NCI-H146 treated with DMSO at 0.1 percent for 48 hours (cell line): ENCODE results near the gene CYP2D6.
"Not testable (repeated sequence)": the region's sequence is repeated elsewhere in the genome, so short reads cannot be mapped to it uniquely, and the experiment has no call there.

Experiments
- DNase-seq: peaks from one replicate; lab custom pipeline; 2025; ENCODE audit not compliant: unreplicated experiment; lab: John Stamatoyannopoulos, UW

Gene CYP2D6

GRCh38 chr22:42158456-42159132 is 28.0 kb upstream of the CYP2D6 start:
- no peak for DNase-seq

- no peak for DNase-seq
These were observed 26.0 kb upstream of the CYP2D6 start for GRCh38 chr22:42156598-42156997.

GRCh38 chr22:42156121-42156520 is 25.5 kb upstream of the CYP2D6 start:
- no peak for DNase-seq

- no peak for DNase-seq
These were observed 24.5 kb upstream of the CYP2D6 start for GRCh38 chr22:42155053-42155543.

- no peak for DNase-seq
These were observed 23.9 kb upstream of the CYP2D6 start for GRCh38 chr22:42154293-42155052.

GRCh38 chr22:42152661-42153270 is 22.2 kb upstream of the CYP2D6 start:
- DNase-seq, result no peak

- no peak for DNase-seq
These were observed 21.5 kb upstream of the CYP2D6 start for GRCh38 chr22:42151924-42152635.

- DNase-seq, result no peak
These were observed 20.3 kb upstream of the CYP2D6 start for GRCh38 chr22:42150727-42151590.

- DNase-seq, result not testable (repeated sequence)
These were observed 19.2 kb upstream of the CYP2D6 start for GRCh38 chr22:42149798-42150197.

GRCh38 chr22:42145175-42145574 is 14.6 kb upstream of the CYP2D6 start:
- DNase-seq, result no peak

- not testable (repeated sequence) for DNase-seq
These were observed 13.5 kb upstream of the CYP2D6 start for GRCh38 chr22:42143859-42144822.

- DNase-seq, result no peak
These were observed 12.3 kb upstream of the CYP2D6 start for GRCh38 chr22:42142771-42143461.

GRCh38 chr22:42141307-42142057 is 10.9 kb upstream of the CYP2D6 start:
- not testable (repeated sequence) for DNase-seq

- DNase-seq, result not testable (repeated sequence)
These were observed 9.5 kb upstream of the CYP2D6 start for GRCh38 chr22:42140153-42140552.

GRCh38 chr22:42139508-42139907 is 8.9 kb upstream of the CYP2D6 start:
- DNase-seq, result not testable (repeated sequence)

GRCh38 chr22:42138972-42139371 is 8.4 kb upstream of the CYP2D6 start:
- no peak for DNase-seq

- DNase-seq, result no peak
These were observed 7.6 kb upstream of the CYP2D6 start for GRCh38 chr22:42138122-42138770.
